AG10803 (cell line): Measurements from ENCODE around the gene BACE2.

Source experiments
- DNase-seq: peaks from one replicate; pipeline ENCODE4 v3.0.0; 2010; ENCODE audit warnings: low read depth
- H3K4me3 ChIP-seq: 2 replicates; pipeline ENCODE4 v1.5.1; 2011; ENCODE audit warnings: mild to moderate bottlenecking, low read length, control low read depth
- TF ChIP-seq, protein P1 (sequence below): conservative IDR thresholded peaks from 2 replicates; pipeline ENCODE4 v1.5.1; 2011; ENCODE audit warnings: mild to moderate bottlenecking, low read length, control low read depth, inconsistent platforms

BACE2 gene

DNA sequence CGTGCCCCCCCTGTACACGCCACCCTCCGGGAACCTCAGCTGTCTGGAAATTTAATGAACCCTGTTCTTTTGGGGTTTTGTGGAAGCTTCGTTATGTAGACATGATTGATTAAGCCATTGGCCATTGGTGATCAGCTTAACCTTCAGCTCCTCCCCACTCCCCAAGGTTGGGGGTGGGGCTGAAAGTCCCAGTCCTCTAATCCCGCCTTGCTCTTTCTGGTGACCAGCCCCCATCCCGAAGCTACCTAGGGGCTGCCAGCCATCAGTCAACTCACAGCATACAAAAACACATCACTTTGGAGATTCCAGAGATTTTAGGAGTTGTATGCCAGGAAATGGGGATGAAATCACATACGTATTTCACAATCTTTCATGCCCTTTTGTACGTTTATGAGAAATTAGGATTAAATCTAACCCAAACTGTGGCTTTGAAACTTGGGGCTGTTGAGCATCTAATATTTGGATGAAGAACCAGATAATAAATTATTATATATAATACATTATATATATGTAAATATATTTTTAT lies 52.3 kb downstream of the BACE2 start:
- DNase-seq, result peak; percentile 12
- no peak overlapping the region for H3K4me3 ChIP-seq
- TF ChIP-seq, protein P1, sequence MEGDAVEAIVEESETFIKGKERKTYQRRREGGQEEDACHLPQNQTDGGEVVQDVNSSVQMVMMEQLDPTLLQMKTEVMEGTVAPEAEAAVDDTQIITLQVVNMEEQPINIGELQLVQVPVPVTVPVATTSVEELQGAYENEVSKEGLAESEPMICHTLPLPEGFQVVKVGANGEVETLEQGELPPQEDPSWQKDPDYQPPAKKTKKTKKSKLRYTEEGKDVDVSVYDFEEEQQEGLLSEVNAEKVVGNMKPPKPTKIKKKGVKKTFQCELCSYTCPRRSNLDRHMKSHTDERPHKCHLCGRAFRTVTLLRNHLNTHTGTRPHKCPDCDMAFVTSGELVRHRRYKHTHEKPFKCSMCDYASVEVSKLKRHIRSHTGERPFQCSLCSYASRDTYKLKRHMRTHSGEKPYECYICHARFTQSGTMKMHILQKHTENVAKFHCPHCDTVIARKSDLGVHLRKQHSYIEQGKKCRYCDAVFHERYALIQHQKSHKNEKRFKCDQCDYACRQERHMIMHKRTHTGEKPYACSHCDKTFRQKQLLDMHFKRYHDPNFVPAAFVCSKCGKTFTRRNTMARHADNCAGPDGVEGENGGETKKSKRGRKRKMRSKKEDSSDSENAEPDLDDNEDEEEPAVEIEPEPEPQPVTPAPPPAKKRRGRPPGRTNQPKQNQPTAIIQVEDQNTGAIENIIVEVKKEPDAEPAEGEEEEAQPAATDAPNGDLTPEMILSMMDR, result no peak

DNA sequence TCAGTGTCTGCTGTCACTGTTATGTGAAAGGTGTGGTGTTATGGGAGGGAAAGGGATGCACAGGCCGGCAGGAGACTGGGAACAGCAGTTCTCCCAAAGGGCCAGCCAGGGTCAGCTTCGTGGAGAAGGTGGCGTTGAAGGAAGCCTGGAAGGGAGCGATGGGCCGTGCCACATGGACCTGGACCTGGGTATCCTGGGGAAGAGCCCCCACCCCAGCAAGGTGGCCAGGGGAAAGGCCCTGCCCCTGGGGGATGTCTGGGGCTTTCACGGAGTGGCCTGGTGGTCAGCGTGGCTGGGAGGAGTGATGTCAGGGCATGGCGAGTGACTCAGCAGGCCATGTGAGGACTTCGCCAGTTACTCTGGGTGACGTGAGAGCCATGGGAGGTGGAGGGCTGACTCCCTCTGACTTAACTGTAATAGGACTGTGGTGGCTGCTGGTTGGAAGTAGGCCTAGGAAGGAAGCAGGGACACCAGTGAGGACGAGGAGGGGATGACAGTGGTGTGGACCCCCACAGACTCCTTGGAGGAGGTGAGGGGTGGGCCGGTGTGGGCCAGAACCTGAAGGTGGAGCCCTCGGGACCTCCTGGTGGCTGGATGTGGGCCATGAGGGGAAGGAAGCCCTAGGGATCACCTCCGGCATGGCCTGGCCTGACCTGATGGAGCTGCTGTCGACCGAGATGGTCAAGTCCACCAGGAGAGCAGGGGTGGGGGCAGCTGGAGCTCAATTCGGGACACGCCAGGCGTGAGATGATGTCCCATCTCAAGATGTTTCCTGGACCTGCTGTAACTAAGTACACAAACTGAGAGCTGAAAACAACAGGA lies 54.5 kb downstream of the BACE2 start:
- no peak for DNase-seq
- TF ChIP-seq, protein P1, result no peak
- no peak overlapping the region for H3K4me3 ChIP-seq

DNA sequence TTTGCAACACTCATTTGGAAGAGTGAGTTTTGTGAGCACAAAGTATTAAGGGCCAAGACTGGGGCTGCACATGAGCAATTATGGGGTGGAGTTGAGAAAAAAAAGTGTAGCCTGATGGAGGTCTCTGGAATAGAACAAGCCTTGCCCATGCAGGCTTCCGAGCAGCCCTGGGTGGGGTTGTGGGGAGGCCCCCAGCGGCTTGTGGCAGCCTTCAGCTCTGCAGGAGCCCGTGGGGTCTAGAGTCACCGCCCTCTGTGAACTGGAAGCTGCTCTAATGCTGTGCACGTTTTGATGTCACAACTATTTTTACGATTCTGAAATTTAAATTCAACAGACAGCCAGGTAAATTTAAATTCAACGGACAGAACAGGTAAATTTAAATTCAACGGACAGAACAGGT lies 58.9 kb downstream of the BACE2 start:
- DNase-seq, result no peak
- H3K4me3 ChIP-seq, result no peak overlapping the region
- TF ChIP-seq, protein P1, result no peak

DNA sequence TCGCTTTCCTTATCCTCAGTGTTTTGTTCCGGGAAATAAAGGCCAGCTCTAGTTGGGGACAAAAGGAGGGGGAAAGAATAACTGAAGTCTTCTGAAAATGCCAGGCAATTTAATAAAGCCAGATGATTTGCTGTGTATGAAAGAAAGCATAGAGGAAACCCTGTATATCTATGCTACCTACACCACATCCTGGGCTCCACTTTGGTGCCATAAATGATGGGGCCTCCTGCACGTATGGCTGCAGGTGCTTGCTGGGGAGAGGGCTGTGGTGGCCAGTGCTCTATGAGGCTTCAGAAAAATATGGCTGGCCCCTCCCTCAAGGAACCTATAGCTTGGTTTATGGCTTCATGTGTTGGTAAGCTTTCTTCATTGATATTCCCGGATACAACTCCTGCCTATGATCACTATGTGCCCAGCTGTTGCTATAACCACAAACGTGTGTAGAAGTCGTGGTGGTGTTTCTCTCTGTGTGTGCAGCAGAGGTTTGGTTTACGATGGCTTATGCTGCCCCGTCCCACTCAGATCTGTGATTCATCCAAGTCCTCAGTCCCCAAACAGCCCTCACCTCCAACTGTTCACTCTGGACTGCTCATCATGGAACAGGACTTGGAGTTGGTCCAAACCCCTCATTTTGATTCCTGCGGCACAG lies 59.5 kb downstream of the BACE2 start:
- TF ChIP-seq, protein P1, result no peak
- no peak for DNase-seq

DNA sequence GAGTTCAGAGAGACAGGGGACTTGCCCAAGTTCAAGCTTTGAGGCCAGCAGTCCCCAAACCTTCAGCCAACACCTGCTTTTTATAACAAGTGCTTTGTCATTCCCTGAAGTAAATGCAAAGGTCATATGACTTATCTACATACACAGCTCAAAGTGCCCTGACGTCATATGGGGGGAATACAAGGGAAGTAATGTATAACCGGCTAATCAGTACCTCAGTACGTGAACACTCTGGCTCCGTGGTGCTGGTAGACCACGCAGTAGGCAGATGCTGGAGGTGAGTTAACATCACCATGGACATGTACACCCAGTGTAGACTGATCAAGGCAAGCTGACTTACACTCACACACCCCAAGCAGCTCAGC lies 60.0 kb downstream of the BACE2 start:
- DNase-seq, result no peak
- TF ChIP-seq, protein P1, result no peak
- no peak overlapping the region for H3K4me3 ChIP-seq

More for the DNA sequence above, 59.5 kb downstream of the BACE2 start:
- H3K4me3 ChIP-seq, result no peak overlapping the region

DNA sequence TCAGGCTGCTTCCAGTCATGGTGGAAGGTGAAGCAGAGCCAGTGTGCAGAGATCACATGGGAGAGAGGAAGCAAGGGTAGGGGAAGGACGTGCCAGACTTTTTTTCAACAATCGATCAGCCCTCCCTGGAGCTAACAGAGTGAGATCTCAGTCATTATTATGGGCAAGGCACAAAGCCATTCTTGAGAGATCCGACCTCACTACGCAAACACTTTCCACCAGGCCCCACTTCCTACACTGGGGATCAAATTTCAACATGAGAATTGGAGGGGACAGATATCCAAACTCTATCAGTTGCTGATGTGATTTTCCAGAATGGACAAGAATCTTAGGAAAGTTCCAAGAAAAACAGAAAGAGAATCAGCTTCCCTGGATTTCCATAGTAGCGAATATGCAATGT lies 60.5 kb downstream of the BACE2 start:
- TF ChIP-seq, protein P1, result no peak
- no peak for DNase-seq
- no peak overlapping the region for H3K4me3 ChIP-seq

DNA sequence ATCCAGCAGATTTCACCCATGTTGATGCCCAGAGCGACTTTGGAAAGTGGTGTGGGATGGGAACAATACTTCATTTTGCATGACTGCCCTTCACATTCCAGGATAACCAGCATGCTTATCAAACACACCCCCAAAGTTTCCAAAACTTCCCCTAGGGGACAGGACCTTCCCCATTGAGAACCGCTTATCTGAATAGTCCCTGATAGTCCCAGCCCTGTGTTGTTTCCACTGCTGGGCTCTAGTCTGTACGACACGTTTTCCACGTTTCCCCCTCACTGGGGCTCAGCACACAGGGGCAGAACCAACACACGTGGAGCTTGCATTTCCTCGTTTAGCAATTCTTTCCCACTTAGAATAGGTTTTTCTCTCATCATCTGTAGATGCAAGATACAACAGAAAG lies 61.0 kb downstream of the BACE2 start:
- DNase-seq, result no peak
- no peak overlapping the region for H3K4me3 ChIP-seq
- TF ChIP-seq, protein P1, result no peak
